Skeletal muscle tissue (tissue), 4 donors: ENCODE measurements around the gene VWA5B1. TPM values are rescaled to one million over a fixed set of nuclear protein-coding genes. Genes with fewer than 3 reads are reported as not detected.
"Not testable (repeated sequence)": the region's sequence is repeated elsewhere in the genome, so short reads cannot be mapped to it uniquely, and the experiment has no call there.

Experiments used
- H3K27ac ChIP-seq: one replicate; pipeline ENCODE4 v1.7.0; 2013; ENCODE audit warnings: mild to moderate bottlenecking, low read depth, low read length, inconsistent platforms
- H3K27me3 ChIP-seq, 3 donors: one replicate each; pipeline ENCODE4 v1.7.0; 2013; ENCODE audit warnings: low read length in 3 of 3; ENCODE audit not compliant: control insufficient read depth in 3 of 3, insufficient read depth in 3 of 3
- H3K36me3 ChIP-seq, 3 donors: one replicate each; pipeline ENCODE4 v1.7.0; 2013; ENCODE audit warnings: low read length in 3 of 3; ENCODE audit not compliant: control insufficient read depth in 3 of 3, insufficient read depth in 3 of 3
- H3K4me1 ChIP-seq, 3 donors: one replicate each; pipeline ENCODE4 v1.7.0; 2013; ENCODE audit warnings: low read length in 3 of 3, mild to moderate bottlenecking in 3 of 3; ENCODE audit not compliant: control insufficient read depth in 3 of 3, insufficient read depth in 3 of 3
- H3K4me3 ChIP-seq, 3 donors: one replicate each; pipeline ENCODE4 v1.7.0; 2013; ENCODE audit warnings: low read length in 3 of 3
- H3K9ac ChIP-seq, 3 donors: one replicate each; pipeline ENCODE4 v1.7.0; 2013; ENCODE audit warnings: low read length in 3 of 3, mild to moderate bottlenecking in 3 of 3, moderate library complexity in 2 of 3, low read depth in 1 of 3
- H3K9me3 ChIP-seq, 3 donors: one replicate each; pipeline ENCODE4 v1.7.0; 2013; ENCODE audit warnings: low read length in 3 of 3; ENCODE audit not compliant: control insufficient read depth in 3 of 3
- total RNA-seq: library from RNA; depleted of rRNA; stranded (reverse); fragments of >200 nt; gene quantifications from one replicate; pipeline ENCODE4 v1.2.3, GENCODE V29; 2014
- donor health status: Osteomylitis.

VWA5B1 gene
- total RNA-seq, 1 donor from 2014 or later: 0.52 TPM

DNA sequence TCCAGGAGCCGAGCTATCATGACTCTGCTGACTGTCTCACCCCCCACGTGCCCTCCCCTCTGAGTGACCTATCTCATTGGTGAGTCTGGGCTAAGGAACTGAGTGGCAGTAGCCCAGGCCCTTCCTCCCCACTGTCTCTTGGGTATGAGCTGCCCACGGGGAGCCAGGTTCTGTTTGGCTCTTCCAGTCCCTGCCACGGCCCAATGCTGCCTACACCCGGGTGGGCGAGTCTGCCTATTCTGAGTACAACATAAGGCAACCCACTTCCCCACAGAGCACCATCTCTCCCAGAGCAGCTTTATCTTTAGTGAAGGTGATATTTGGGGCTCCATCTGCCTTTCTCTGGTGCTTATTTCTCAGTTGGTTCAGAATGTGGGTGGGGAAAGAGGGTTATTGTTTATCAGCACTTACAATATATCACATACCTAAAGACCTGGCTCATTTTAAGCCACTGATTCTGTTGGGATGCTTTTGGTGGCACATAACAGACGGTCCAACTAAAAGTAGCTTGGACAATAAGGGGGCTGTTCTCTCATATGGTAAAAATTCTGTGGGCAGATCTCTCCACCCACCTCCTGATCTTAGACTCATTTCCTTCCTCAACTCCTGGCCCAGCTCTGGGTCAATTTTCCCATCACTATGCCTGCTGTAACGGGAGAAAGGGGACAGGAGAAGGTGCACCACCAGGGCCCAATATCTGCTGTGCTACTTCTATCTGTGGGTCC lies 27.7 kb upstream of the VWA5B1 start:
- H3K36me3 ChIP-seq: no peaks in the 10 kb centered on the region
- peaks cover 0 to 4% (median 0%) of the 10 kb centered on the region in 3 donors for H3K27me3 ChIP-seq
- peaks cover 0 to 6% (median 6%) of the 10 kb centered on the region in 3 donors for H3K4me1 ChIP-seq
- no peak overlapping the region for H3K9ac ChIP-seq
- H3K27ac ChIP-seq: no peak overlapping the region
- H3K9me3 ChIP-seq: no peaks in the 10 kb centered on the region
- no peak overlapping the region for H3K4me3 ChIP-seq

DNA sequence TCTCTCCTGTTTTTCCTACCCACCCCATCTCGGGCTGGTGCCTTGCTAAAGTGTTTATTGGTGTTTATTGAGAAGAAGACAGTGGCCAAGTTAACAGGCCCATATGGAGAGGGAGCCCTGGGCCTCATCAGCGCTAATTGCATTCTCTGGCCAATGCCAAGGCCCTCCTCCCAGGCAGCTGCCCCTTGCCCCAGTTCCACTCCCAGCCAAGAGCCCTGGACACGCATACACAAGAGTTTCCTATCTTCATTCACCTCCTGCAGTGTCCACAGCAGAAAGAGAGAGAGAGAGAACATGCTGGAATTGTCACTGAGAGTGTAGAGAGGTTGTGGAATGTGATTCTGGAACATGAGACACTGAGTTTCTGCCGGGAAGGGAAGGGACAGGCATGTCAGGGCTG lies 25.4 kb upstream of the VWA5B1 start:
- Histone ChIP-seq H3K9ac (no peak overlapping the region), H3K4me3 (no peak overlapping the region), H3K27me3 (peaks cover 0 to 5% (median 5%) of the 10 kb centered on the region in 3 donors), H3K36me3 (no peaks in the 10 kb centered on the region), H3K27ac (no peak overlapping the region), H3K9me3 (no peaks in the 10 kb centered on the region), H3K4me1 (peaks cover 0 to 6% (median 6%) of the 10 kb centered on the region in 3 donors)

DNA sequence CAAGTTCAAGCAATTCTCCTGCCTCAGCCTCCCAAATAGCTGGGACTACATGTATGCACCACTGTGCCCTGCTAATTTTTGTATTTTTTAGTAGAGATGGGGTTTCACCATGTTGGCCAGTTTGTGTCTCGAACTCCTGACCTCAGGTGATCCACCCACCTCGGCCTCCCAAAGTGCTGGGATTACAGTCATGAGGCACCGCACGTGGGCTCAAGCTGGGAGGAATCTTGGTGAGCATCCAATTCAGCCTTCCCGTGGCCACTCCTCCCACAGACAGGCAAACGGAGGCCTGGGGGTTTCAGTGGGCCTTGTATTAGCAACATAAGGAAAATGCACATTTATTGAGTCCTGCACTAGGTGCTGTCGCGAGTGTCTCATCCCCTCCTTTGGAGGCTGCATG lies 24.5 kb upstream of the VWA5B1 start:
- Histone ChIP-seq H3K36me3 (no peaks in the 10 kb centered on the region), H3K27ac (no peak overlapping the region)

GRCh38 chr1:20266642-20267041 lies 24.0 kb upstream of the VWA5B1 start:
- Histone ChIP-seq H3K4me1 (peaks cover 0 to 6% (median 6%) of the 10 kb centered on the region in 3 donors), H3K9me3 (no peaks in the 10 kb centered on the region), H3K4me3 (no peak overlapping the region), H3K27ac (no peak overlapping the region), H3K9ac (no peak overlapping the region), H3K27me3 (peaks cover 0 to 7% (median 5%) of the 10 kb centered on the region in 3 donors), H3K36me3 (no peaks in the 10 kb centered on the region)

More for the DNA sequence above, 24.5 kb upstream of the VWA5B1 start:
- H3K4me1 ChIP-seq: peaks cover 0 to 6% (median 6%) of the 10 kb centered on the region in 3 donors
- H3K27me3 ChIP-seq: peaks cover 0 to 6% (median 5%) of the 10 kb centered on the region in 3 donors
- H3K9me3 ChIP-seq: no peaks in the 10 kb centered on the region
- no peak overlapping the region for H3K4me3 ChIP-seq
- H3K9ac ChIP-seq: no peak overlapping the region

- Histone ChIP-seq H3K9ac (no peak overlapping the region), H3K27me3 (peaks cover 0 to 20% (median 20%) of the 10 kb centered on the region in 3 donors)
These were observed 18.9 kb upstream of the VWA5B1 start for GRCh38 chr1:20271498-20272400.

DNA sequence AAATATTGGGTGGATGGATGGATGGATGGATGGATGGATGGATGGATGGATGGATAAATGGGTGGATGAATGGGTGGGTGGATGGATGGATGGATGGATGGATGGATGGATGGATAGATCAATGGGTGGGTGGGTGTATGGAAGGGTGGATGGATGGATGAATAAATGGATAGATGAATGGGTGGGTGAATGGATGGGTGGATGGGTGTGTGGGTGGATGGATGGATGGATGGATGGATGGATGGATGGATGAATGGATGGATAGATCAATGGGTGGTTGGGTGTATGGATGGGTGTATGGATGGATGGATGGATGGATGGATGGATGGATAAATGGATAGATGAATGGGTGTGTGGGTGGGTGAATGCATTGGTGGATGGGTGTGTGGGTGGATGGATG lies 17.0 kb upstream of the VWA5B1 start:
- not testable (repeated sequence) for H3K36me3 ChIP-seq, H3K9me3 ChIP-seq, H3K4me1 ChIP-seq, H3K9ac ChIP-seq, H3K4me3 ChIP-seq, H3K27ac ChIP-seq
- H3K27me3 ChIP-seq: peaks cover 0 to 22% (median 18%) of the 10 kb centered on the region in 3 donors

More at GRCh38 chr1:20271498-20272400, 18.9 kb upstream of the VWA5B1 start:
- Histone ChIP-seq H3K36me3 (no peaks in the 10 kb centered on the region), H3K9me3 (no peaks in the 10 kb centered on the region), H3K4me1 (no peaks in the 10 kb centered on the region), H3K4me3 (no peak overlapping the region), H3K27ac (no peak overlapping the region)

- Histone ChIP-seq H3K4me1 (no peaks in the 10 kb centered on the region), H3K27ac (no peak overlapping the region), H3K4me3 (no peak overlapping the region), H3K27me3 (peaks cover 0 to 16% (median 15%) of the 10 kb centered on the region in 3 donors), H3K9me3 (no peaks in the 10 kb centered on the region), H3K36me3 (no peaks in the 10 kb centered on the region), H3K9ac (no peak overlapping the region)
These were observed 15.3 kb upstream of the VWA5B1 start for GRCh38 chr1:20275319-20275925.

DNA sequence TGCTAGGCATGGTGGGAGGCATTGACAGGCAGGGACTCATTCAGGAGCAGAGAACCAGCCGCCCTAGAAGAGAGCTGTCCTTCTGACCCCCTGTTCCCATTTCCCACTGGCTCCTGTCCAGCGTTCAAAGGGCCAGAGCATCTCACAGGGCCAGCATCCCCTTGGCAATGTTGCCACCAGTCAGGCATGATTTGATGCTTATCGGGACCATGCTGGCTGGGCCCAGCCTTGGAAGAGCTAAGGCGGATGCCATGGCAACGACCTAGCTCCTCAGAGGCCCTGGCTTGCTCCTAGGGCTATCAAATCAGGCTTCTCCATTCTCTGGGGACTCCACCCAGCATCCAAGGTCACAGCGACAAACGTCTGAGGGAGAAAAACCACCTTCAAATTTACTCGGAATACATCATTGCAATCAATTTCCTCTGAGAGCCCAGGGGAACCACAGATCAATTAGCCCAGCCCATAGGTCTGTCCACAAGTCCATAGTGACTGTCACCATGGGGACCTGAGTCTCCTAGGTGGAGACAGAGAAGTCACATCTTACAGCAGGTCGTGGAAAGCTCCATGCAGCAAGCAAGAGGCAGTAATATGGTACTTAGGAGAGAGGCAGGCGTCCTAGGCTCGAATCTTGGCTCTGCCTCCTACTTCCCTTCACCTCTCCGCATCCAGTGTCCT lies 14.1 kb upstream of the VWA5B1 start:
- no peaks in the 10 kb centered on the region for H3K36me3 ChIP-seq
- H3K27me3 ChIP-seq: peaks cover 0 to 15% (median 15%) of the 10 kb centered on the region in 3 donors
- H3K4me1 ChIP-seq: peaks cover 0 to 3% (median 2%) of the 10 kb centered on the region in 3 donors
- H3K4me3 ChIP-seq: no peak overlapping the region
- no peak overlapping the region for H3K9ac ChIP-seq
- H3K27ac ChIP-seq: no peak overlapping the region
- no peaks in the 10 kb centered on the region for H3K9me3 ChIP-seq

DNA sequence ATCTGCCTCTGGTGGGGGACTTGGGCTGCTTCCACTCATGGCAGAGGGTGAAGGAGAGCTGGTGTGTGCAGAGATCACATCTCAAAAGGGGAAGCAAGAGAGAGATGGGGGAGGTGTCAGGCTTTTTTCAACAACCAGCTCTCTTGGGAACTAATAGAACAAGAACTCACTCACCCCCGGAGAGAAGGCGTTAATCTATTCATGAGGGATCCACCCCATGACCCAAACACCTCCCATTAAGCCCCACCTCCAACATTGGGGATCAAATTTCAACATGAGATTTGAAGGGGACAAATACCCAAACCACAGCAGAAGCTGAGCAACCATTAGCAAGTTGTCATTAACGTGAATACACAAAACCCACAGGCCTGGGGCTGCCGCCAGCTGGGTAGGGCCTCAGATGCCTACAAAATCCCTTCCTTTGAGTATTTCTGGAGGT lies 12.0 kb upstream of the VWA5B1 start:
- peaks cover 11 to 19% (median 14%) of the 10 kb centered on the region in 3 donors for H3K4me1 ChIP-seq
- H3K9me3 ChIP-seq: no peaks in the 10 kb centered on the region
- H3K27ac ChIP-seq: no peak overlapping the region
- no peaks in the 10 kb centered on the region for H3K36me3 ChIP-seq
- peaks cover 0 to 11% (median 9%) of the 10 kb centered on the region in 3 donors for H3K27me3 ChIP-seq
- H3K4me3 ChIP-seq: no peak overlapping the region
- H3K9ac ChIP-seq: no peak overlapping the region
